Measurements from ENCODE around the gene PDZD8. TPM values are rescaled to one million over a fixed set of nuclear protein-coding genes. Genes with fewer than 3 reads are reported as not detected.

Gene PDZD8
- total RNA-seq, result 10 to 100 TPM; 28.6 to 54.3 (median 34.8) TPM

GRCh38 chr10:117375360-117376178 is at the start of gene PDZD8:
Gene PDZD8 (minus strand): TSS chr10:117375440. CDS start chr10:117375227, 213 bp downstream.
- no peak for TF ChIP-seq CTCF (IDR thresholded peaks at IDR 0.05; ENCODE audit: low read depth)

GRCh38 chr10:117424171-117424570 is 48.9 kb upstream of the PDZD8 start:
- no peak for TF ChIP-seq CTCF (IDR thresholded peaks at IDR 0.05; ENCODE audit: low read depth)

- no peak for TF ChIP-seq CTCF (IDR thresholded peaks at IDR 0.05; ENCODE audit: low read depth)
Measured at GRCh38 chr10:117421985-117422384, 46.7 kb upstream of the PDZD8 start.

GRCh38 chr10:117420768-117421167 is 45.5 kb upstream of the PDZD8 start:
- no peak for TF ChIP-seq CTCF (IDR thresholded peaks at IDR 0.05; ENCODE audit: low read depth)

- no peak for TF ChIP-seq CTCF (IDR thresholded peaks at IDR 0.05; ENCODE audit: low read depth)
Measured at GRCh38 chr10:117419921-117420320, 44.7 kb upstream of the PDZD8 start.

GRCh38 chr10:117419159-117419558 is 43.9 kb upstream of the PDZD8 start:
- TF ChIP-seq CTCF (IDR thresholded peaks at IDR 0.05; ENCODE audit: low read depth), result no peak

- TF ChIP-seq CTCF (IDR thresholded peaks at IDR 0.05; ENCODE audit: low read depth), result no peak
Measured at GRCh38 chr10:117418121-117418520, 42.9 kb upstream of the PDZD8 start.

All from subcutaneous adipose tissue (tissue), 4 donors.